Thyroid gland (tissue), 4 donors: ENCODE measurements around the gene NR2C1. TPM values are rescaled to one million over a fixed set of nuclear protein-coding genes. Genes with fewer than 3 reads are reported as not detected.

Experiments
- DNase-seq, 2 donors: peaks; one replicate each; pipeline ENCODE4 v3.0.0-alpha.2; 2019
- H3K27ac ChIP-seq, 3 donors: fragments of 200-600 bp; sonication (generic); 1 replicate in 2 of 3; 2 replicates in 1 of 3; pipeline ENCODE4 v1.5.1; 2016 to 2019; ENCODE audit warnings: mild to moderate bottlenecking in 1 of 3, moderate library complexity in 1 of 3
- H3K27me3 ChIP-seq: fragments of 200-600 bp; sonication (generic); one replicate; pipeline ENCODE4 v1.5.1; 2019
- H3K36me3 ChIP-seq, 2 donors: fragments of 200-600 bp; sonication (generic); one replicate each; pipeline ENCODE4 v1.5.1; 2016 to 2019
- H3K4me1 ChIP-seq, 2 donors: fragments of 200-600 bp; sonication (generic); one replicate each; pipeline ENCODE4 v1.5.1; 2017 to 2019
- H3K4me3 ChIP-seq, 3 donors: fragments of 200-600 bp; sonication (generic); replicated peaks in 1 of 3; 1 replicate in 2 of 3; 2 replicates in 1 of 3; pipeline ENCODE4 v1.5.1; 2016; ENCODE audit warnings: mild to moderate bottlenecking in 1 of 3
- H3K9me3 ChIP-seq: fragments of 200-600 bp; sonication (generic); one replicate; pipeline ENCODE4 v1.5.1; 2017
- POLR2A ChIP-seq, 2 donors: fragments of 450-650 bp; IDR thresholded peaks; one replicate each; pipeline ENCODE4 v1.6.1; 2017; ENCODE audit warnings: antibody characterized with exemption in 2 of 2, mild to moderate bottlenecking in 2 of 2, moderate library complexity in 1 of 2
- WGBS, 2 donors: methylation state at CpG; one replicate each; pipeline ENCODE4 v1.1.5; 2017; 5-methylcytosine and 5-hydroxymethylcytosine counted together
- intact Hi-C: fragments of 100-400 bp; cut with DNase I; formaldehyde crosslinking; loops from one replicate; pipeline ENCODE4 v1.15.1; 2023
- total RNA-seq, 4 donors: library from RNA; depleted of rRNA; stranded (reverse); fragments of >200 nt; gene quantifications; one replicate each; pipeline ENCODE4 v1.2.3, GENCODE V29; 2016
- TF ChIP-seq, protein P1 (sequence below), 6 experiments: fragments of 200-600 bp in 3 of 6; fragments of 450-650 bp in 3 of 6; sonication (generic) in 3 of 6; IDR thresholded peaks; one replicate each; pipeline ENCODE4 v1.5.1; 2016 to 2019; ENCODE audit warnings: antibody characterized with exemption in 6 of 6, mild to moderate bottlenecking in 2 of 6, inconsistent platforms in 1 of 6, moderate library complexity in 1 of 6

NR2C1 gene
- total RNA-seq, result 100 to 1,000 TPM in 2 of 4 donors, 10 to 100 TPM in 2; 69.6 to 248 (median 103) TPM

DNA sequence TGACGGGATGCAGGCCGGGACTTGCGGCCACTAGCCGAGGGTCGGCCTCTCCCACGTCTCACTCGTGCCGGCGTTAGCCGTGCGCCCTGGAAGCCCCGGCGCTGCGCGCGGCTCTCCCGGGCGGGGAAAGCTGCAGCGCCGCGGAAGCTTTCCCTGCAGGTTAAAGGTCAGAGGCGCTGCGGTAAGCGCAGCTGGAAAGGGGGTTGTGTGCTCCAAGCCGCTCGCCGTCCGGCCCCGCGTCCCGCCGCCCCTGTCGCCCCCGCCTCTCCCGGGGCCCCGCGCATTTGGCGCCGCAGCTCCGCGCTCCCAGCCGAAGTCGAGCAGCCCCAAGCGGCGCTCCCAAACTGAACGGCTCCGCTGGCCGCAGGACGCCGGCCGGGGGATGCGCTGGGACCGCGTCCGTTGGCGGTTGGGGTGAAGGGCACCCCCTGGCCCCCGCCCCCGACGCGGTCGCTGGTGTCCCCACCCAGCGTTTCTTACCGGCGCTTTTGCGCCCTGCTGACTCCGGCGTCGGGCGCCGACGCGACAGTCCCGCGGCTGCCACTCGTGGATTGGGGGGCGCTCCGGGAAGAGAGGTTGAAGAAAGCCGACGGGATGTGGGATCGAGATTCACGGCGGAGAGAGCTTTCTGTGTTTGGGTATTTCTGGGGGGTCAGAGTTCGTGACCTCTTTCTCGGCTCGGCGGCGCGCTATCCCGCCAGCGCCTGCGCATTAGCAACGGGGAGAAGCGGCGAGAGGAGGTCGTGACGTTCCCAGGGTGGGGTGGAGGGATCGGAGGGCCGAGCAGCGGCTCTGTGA, at the start of gene NR2C1:
Gene NR2C1, minus strand, starts transcription at position 719 of the 798 bp plus-strand sequence. CDS start 6,234 bp downstream, outside the sequence.
- peak within 1 kb of the TSS; percentile 77 to 83 (median 79) for H3K27ac ChIP-seq
- H3K4me1 ChIP-seq, result peaks cover 8 to 21% of the 10 kb centered on the region in 2 donors
- TF ChIP-seq, protein P1, sequence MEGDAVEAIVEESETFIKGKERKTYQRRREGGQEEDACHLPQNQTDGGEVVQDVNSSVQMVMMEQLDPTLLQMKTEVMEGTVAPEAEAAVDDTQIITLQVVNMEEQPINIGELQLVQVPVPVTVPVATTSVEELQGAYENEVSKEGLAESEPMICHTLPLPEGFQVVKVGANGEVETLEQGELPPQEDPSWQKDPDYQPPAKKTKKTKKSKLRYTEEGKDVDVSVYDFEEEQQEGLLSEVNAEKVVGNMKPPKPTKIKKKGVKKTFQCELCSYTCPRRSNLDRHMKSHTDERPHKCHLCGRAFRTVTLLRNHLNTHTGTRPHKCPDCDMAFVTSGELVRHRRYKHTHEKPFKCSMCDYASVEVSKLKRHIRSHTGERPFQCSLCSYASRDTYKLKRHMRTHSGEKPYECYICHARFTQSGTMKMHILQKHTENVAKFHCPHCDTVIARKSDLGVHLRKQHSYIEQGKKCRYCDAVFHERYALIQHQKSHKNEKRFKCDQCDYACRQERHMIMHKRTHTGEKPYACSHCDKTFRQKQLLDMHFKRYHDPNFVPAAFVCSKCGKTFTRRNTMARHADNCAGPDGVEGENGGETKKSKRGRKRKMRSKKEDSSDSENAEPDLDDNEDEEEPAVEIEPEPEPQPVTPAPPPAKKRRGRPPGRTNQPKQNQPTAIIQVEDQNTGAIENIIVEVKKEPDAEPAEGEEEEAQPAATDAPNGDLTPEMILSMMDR (IDR thresholded peaks at IDR 0.05), result peak in 3 of 6 experiments; percentile 73 to 95 (median 78)
- peak in 1 of 2 donors; percentile 79 for TF ChIP-seq POLR2A (IDR thresholded peaks at IDR 0.05)
- no peaks in the 10 kb centered on the region for H3K36me3 ChIP-seq
- DNase-seq, result peak; percentile 93 to 96
- intact Hi-C loops, result no loop called here
- WGBS, 2 donors, result 1 to 2% methylated on average over 18 to 30 of the region's 99 CpGs
- H3K9me3 ChIP-seq, result no peaks in the 10 kb centered on the region
- no peaks in the 10 kb centered on the region for H3K27me3 ChIP-seq
- peak within 1 kb of the TSS; percentile 77 to 95 (median 89) for H3K4me3 ChIP-seq

DNA sequence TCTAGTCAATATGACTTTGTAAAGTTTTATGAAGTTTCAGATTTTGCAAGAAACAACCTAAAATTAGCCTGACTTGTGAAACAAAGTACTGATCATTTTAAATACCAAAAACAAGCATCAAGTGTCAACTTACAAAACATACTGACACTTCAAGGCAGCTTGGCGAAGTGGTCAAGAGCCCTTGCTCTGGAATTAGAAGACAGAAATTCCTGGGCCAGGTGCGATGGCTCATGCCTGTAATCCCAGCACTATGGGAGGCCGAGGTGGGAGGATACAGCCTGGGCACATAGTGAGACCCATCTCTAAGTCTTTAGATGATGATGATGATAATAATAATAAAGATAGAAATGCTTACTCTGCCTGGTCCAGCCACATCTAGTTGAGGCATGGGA, 45.4 kb upstream of the NR2C1 start:
- H3K4me3 ChIP-seq, result no peak overlapping the region
- peak; percentile 62 to 67 for DNase-seq
- TF ChIP-seq POLR2A (IDR thresholded peaks at IDR 0.05), result no peak
- TF ChIP-seq, protein P1 (IDR thresholded peaks at IDR 0.05), result no peak
- H3K9me3 ChIP-seq, result no peaks in the 10 kb centered on the region
- no peaks in the 10 kb centered on the region for H3K36me3 ChIP-seq
- H3K27ac ChIP-seq, result peak overlapping the region; percentile 31 to 86 (median 71)
- no peaks in the 10 kb centered on the region for H3K27me3 ChIP-seq
- peaks cover 18 to 28% of the 10 kb centered on the region in 2 donors for H3K4me1 ChIP-seq
- intact Hi-C loops, result loop anchor here (5.0 to 10.0 kb wide), 2 partner anchors 99 to 416 kb away; partner anchors contain the start of genes FGD6 and VEZT
- 56 to 61% methylated on average over 3 of the region's 3 CpGs for WGBS, 2 donors

DNA sequence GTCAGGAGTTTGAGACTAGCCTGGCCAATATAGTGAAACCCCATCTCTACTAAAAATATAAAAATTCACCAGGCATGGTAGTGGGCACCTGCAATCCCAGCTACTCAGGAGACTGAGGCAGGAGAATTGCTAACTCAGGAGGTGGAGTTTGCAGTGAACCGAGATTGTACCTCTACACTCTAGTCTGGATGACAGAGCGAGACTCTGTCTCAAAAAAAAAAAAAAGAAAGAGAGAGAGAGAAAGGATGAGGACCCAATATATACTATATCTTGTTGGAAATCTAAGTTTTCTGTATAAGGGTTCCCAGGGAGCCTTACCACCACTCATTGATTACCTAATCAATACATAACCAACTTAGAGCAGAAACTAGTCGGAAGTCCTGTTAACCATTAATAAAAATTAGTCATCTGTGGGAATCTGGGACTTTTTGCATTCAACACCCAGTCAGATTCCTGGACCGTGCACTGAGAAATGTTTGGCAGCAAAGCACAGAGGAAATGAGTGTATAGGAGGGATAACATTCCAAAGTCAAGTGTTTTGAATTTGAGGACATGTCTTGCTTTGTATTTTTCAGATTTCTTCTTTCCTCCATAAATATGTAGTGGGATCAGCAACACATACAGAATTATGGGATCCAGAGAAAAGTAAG, 44.8 kb upstream of the NR2C1 start:
- 35 to 56% methylated on average over 4 of the region's 4 CpGs for WGBS, 2 donors
- Histone ChIP-seq H3K9me3 (no peaks in the 10 kb centered on the region), H3K4me3 (no peak overlapping the region), H3K36me3 (no peaks in the 10 kb centered on the region), H3K4me1 (peaks cover 18 to 28% of the 10 kb centered on the region in 2 donors), H3K27ac (peak overlapping the region; percentile 31 to 86 (median 71)), H3K27me3 (no peaks in the 10 kb centered on the region)
- no peak for TF ChIP-seq POLR2A (IDR thresholded peaks at IDR 0.05)
- TF ChIP-seq, protein P1 (IDR thresholded peaks at IDR 0.05), result no peak
- intact Hi-C loops, result loop anchor here (5.0 to 10.0 kb wide), 2 partner anchors 99 to 417 kb away; partner anchors contain the start of genes FGD6 and VEZT
- DNase-seq, result peak; percentile 29 to 37

DNA sequence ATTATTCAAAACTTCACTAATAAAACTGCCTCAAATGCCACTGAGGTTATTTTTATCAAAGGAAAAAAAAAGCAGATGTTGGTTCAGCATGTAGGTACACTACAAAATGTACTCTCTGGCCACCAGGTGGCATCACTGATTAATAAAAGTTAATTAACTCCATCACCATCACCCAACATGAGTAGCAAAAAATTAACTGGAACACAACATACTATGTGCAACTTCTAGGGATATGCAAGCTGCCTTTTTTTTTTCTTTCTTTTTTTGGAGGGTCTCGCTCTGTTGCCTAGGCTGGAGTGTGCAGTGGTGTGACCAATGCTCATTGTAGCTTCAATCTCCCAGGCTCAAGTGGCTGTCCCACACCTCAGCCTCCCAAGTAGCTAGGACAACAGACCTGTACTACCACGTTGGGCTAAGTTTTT, 43.8 kb upstream of the NR2C1 start:
- intact Hi-C loops, result loop anchor here (2.0 to 10.0 kb wide), 3 partner anchors 100 to 418 kb away; partner anchors contain the start of genes FGD6 and VEZT
- peak; percentile 69 to 77 for DNase-seq
- Histone ChIP-seq H3K4me3 (no peak overlapping the region), H3K27me3 (no peaks in the 10 kb centered on the region), H3K4me1 (peaks cover 18 to 28% of the 10 kb centered on the region in 2 donors), H3K36me3 (no peaks in the 10 kb centered on the region), H3K27ac (peak overlapping the region in 2 of 3 donors; percentile 71 to 86), H3K9me3 (no peaks in the 10 kb centered on the region)
- TF ChIP-seq, protein P1 (IDR thresholded peaks at IDR 0.05), result peak; percentile 15 to 93 (median 70)
- no peak for TF ChIP-seq POLR2A (IDR thresholded peaks at IDR 0.05)
- 10 to 30% methylated on average over 2 of the region's 2 CpGs for whole genome bisulfite sequencing, 2 donors
